DMS79 treated with DMSO at 0.1 percent for 48 hours (cell line): ENCODE results near the gene S1PR4.
A peak's percentile ranks its signal among the peaks of the same experiment; 100 is the strongest.
"Not testable (repeated sequence)": the region's sequence is repeated elsewhere in the genome, so short reads cannot be mapped to it uniquely, and the experiment has no call there.

Experiments
- DNase-seq: peaks from one replicate; lab custom pipeline; 2025; lab: John Stamatoyannopoulos, UW

The S1PR4 gene

GRCh38 chr19:3220576-3220975 is 42.0 kb downstream of the S1PR4 start:
- no peak for DNase-seq

- DNase-seq, result not testable (repeated sequence)
Measured at GRCh38 chr19:3221576-3221975, 43.0 kb downstream of the S1PR4 start.

GRCh38 chr19:3222709-3223108 is 44.1 kb downstream of the S1PR4 start:
- DNase-seq, result no peak

GRCh38 chr19:3224346-3225168 is 46.0 kb downstream of the S1PR4 start, which contains the start of gene CELF5:
Gene CELF5 (plus strand): TSS chr19:3224661. CDS start chr19:3224740, 79 bp downstream.
- DNase-seq, result peak; percentile 12

GRCh38 chr19:3225169-3225485 is 46.6 kb downstream of the S1PR4 start:
- no peak for DNase-seq

GRCh38 chr19:3225677-3226093 is 47.1 kb downstream of the S1PR4 start:
- DNase-seq, result no peak

GRCh38 chr19:3227054-3227626 is 48.6 kb downstream of the S1PR4 start:
- no peak for DNase-seq

GRCh38 chr19:3229346-3229743 is 50.8 kb downstream of the S1PR4 start:
- no peak for DNase-seq
